Cardiac atrium fibroblast (primary cell): Measurements from ENCODE around the gene FUNDC1. TPM values are rescaled to one million over a fixed set of nuclear protein-coding genes. Genes with fewer than 3 reads are reported as not detected.

Experiments used
- total RNA-seq: library from RNA; depleted of rRNA; stranded (reverse); fragments of >200 nt; gene quantifications from 2 replicates; pipeline ENCODE4 v1.2.3, GENCODE V29; 2015

Gene FUNDC1
- 8.1 and 9.6 TPM in 2 replicates for total RNA-seq

GRCh38 chrX:44542567-44543325, at the start of gene FUNDC1:
Gene FUNDC1 (minus strand): TSS chrX:44542859. CDS start chrX:44542832, 27 bp downstream.

Other genes with a start within 250 kb of the FUNDC1 start
- gene EFHC2, start 199.2 kb downstream of the FUNDC1 start, total RNA-seq, result 0.16 and 0.72 TPM in 2 replicates